Measurements from ENCODE around the gene CRACR2B.

The CRACR2B gene

GRCh38 chr11:810040-810567 is 17.6 kb upstream of the CRACR2B start:
- H3K4me3 ChIP-seq (ENCODE audit: low read length): peak overlapping the region; percentile 100
- H3K79me2 ChIP-seq (ENCODE audit: low read length): peaks cover 50% of the 10 kb centered on the region
- H3K4me1 ChIP-seq (ENCODE audit: low read length): peaks cover 13% of the 10 kb centered on the region
- H3K9me3 ChIP-seq (replicated peaks; ENCODE audit: insufficient read depth, low read length): no peaks in the 10 kb centered on the region
- no peaks in the 10 kb centered on the region for H3K27me3 ChIP-seq (replicated peaks; ENCODE audit: insufficient read depth, low read length)
- H3K9ac ChIP-seq (ENCODE audit: low read length): peak overlapping the region; percentile 96
- no peaks in the 10 kb centered on the region for H3K9me2 ChIP-seq (replicated peaks; ENCODE audit: insufficient read depth, low read length)
- no peak for TF ChIP-seq CTCF (IDR thresholded peaks at IDR 0.05; ENCODE audit: low read length)
- no peak for TF ChIP-seq EZH2 (optimal IDR thresholded peaks at IDR 0.05; ENCODE audit: low read depth, low read length)
- TF ChIP-seq EZH2phosphoT487 (IDR thresholded peaks at IDR 0.05; ENCODE audit: low read length): no peak
- H3K4me2 ChIP-seq (ENCODE audit: low read depth, low read length): peak overlapping the region; percentile 86
- H3K27ac ChIP-seq (ENCODE audit: low read length): peak overlapping the region; percentile 96; the same call in 1 of the 2 replicates
- peaks cover 15% of the 10 kb centered on the region for H3K36me3 ChIP-seq (replicated peaks; ENCODE audit: insufficient read depth, low read length)
- H2AFZ ChIP-seq (ENCODE audit: low read length): no peak overlapping the region
- H4K20me1 ChIP-seq (ENCODE audit: insufficient read depth, low read length): peaks cover 15% of the 10 kb centered on the region
- peaks cover 51% of the 10 kb centered on the region for H3F3A ChIP-seq (ENCODE audit: insufficient read depth, low read length)
- no peak for DNase-seq

DNA sequence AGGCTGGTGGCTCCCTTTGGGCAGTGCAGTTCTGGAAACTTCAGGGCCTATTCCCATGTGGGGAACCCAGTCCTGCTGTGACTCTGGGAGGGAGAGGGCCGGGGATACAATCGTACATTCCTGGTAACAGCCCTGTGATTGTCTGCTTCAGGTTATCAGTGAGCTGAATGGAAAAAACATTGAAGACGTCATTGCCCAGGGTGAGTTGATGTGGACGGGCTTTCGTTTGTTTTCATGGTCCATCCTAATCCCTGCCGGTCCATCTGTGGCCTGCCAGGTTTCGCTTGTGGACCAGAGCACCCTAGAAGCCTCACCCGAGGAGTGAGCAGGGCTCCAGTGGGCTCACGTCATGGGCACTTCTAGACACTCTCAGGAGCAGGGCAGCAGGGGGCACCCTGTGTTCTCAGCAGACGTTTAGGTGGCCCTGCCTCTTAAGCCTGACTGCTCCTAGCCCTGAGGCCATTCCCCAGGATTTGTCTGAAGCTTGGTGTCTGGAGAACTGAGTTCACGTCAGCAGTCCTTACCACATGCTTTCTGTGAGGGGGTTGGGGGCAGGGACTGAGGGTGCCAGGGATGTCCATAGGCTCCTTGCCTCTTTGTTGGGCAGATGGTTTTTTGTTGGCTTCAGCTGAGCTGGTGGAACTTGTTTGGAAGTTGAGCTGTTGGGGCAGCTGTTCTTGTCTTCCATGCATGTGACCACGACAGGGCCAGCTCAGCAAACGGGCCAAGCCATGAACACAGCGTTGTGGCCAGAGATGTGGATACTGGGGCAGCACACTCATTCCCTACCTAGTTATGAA is 16.1 kb upstream of the CRACR2B start:
- peak overlapping the region; percentile 96; the same call in 1 of the 2 replicates for H3K9ac ChIP-seq (ENCODE audit: low read length)
- H3K9me3 ChIP-seq (replicated peaks; ENCODE audit: insufficient read depth, low read length): no peaks in the 10 kb centered on the region
- peak overlapping the region; percentile 100 for H3K4me3 ChIP-seq (ENCODE audit: low read length)
- no peak overlapping the region for H3K27ac ChIP-seq (ENCODE audit: low read length)
- H3F3A ChIP-seq (ENCODE audit: insufficient read depth, low read length): peaks cover 44% of the 10 kb centered on the region
- H3K36me3 ChIP-seq (replicated peaks; ENCODE audit: insufficient read depth, low read length): peaks cover 15% of the 10 kb centered on the region
- no peak for DNase-seq
- peaks cover 13% of the 10 kb centered on the region for H3K4me1 ChIP-seq (ENCODE audit: low read length)
- peaks cover 15% of the 10 kb centered on the region for H4K20me1 ChIP-seq (ENCODE audit: insufficient read depth, low read length)
- no peak overlapping the region for H2AFZ ChIP-seq (ENCODE audit: low read length)
- peak overlapping the region; percentile 86 for H3K4me2 ChIP-seq (ENCODE audit: low read depth, low read length)
- H3K79me2 ChIP-seq (ENCODE audit: low read length): peaks cover 50% of the 10 kb centered on the region
- no peaks in the 10 kb centered on the region for H3K9me2 ChIP-seq (replicated peaks; ENCODE audit: insufficient read depth, low read length)
- TF ChIP-seq EZH2phosphoT487 (IDR thresholded peaks at IDR 0.05; ENCODE audit: low read length): no peak
- TF ChIP-seq CTCF (IDR thresholded peaks at IDR 0.05; ENCODE audit: low read length): no peak
- TF ChIP-seq EZH2 (optimal IDR thresholded peaks at IDR 0.05; ENCODE audit: low read depth, low read length): no peak
- no peaks in the 10 kb centered on the region for H3K27me3 ChIP-seq (replicated peaks; ENCODE audit: insufficient read depth, low read length)

GRCh38 chr11:812390-812789 is 15.3 kb upstream of the CRACR2B start:
- H3F3A ChIP-seq (ENCODE audit: insufficient read depth, low read length): peaks cover 44% of the 10 kb centered on the region
- peaks cover 15% of the 10 kb centered on the region for H3K36me3 ChIP-seq (replicated peaks; ENCODE audit: insufficient read depth, low read length)
- no peak overlapping the region for H2AFZ ChIP-seq (ENCODE audit: low read length)
- no peaks in the 10 kb centered on the region for H3K9me2 ChIP-seq (replicated peaks; ENCODE audit: insufficient read depth, low read length)
- H3K27me3 ChIP-seq (replicated peaks; ENCODE audit: insufficient read depth, low read length): no peaks in the 10 kb centered on the region
- H3K9me3 ChIP-seq (replicated peaks; ENCODE audit: insufficient read depth, low read length): no peaks in the 10 kb centered on the region
- H3K9ac ChIP-seq (ENCODE audit: low read length): no peak overlapping the region
- no peak for DNase-seq
- peaks cover 15% of the 10 kb centered on the region for H4K20me1 ChIP-seq (ENCODE audit: insufficient read depth, low read length)
- H3K4me2 ChIP-seq (ENCODE audit: low read depth, low read length): no peak overlapping the region
- H3K4me1 ChIP-seq (ENCODE audit: low read length): peaks cover 13% of the 10 kb centered on the region
- peaks cover 50% of the 10 kb centered on the region for H3K79me2 ChIP-seq (ENCODE audit: low read length)
- no peak overlapping the region for H3K27ac ChIP-seq (ENCODE audit: low read length)
- TF ChIP-seq EZH2 (optimal IDR thresholded peaks at IDR 0.05; ENCODE audit: low read depth, low read length): no peak
- no peak for TF ChIP-seq CTCF (IDR thresholded peaks at IDR 0.05; ENCODE audit: low read length)
- TF ChIP-seq EZH2phosphoT487 (IDR thresholded peaks at IDR 0.05; ENCODE audit: low read length): no peak
- no peak overlapping the region for H3K4me3 ChIP-seq (ENCODE audit: low read length)
